Activated CD4-positive, alpha-beta memory T cell treated with anti-CD3 and anti-CD28 coated beads for 36 hours (primary cell): Measurements from ENCODE around the gene AURKAIP1. TPM values are rescaled to one million over a fixed set of nuclear protein-coding genes. Genes with fewer than 3 reads are reported as not detected.

Source experiments
- CTCF ChIA-PET: fragments of 350-600 bp; sonication (Branson Sonifier 250); formaldehyde crosslinking; loops from one replicate; lab custom pipeline; 2021; ENCODE audit warnings: antibody characterized with exemption, inconsistent platforms; lab: Charles Lee
- POLR2A ChIA-PET: fragments of 350-600 bp; sonication (Branson Sonifier 250); formaldehyde crosslinking; loops from one replicate; lab custom pipeline; 2021; ENCODE audit warnings: antibody characterized with exemption; lab: Charles Lee
- DNase-seq: peaks from one replicate; pipeline ENCODE4 v3.0.0-alpha.2; 2020
- H3K27ac Mint-ChIP-seq: one replicate; pipeline ENCODE4 v1.8.0; 2021; ENCODE audit warnings: mixed read lengths
- H3K27me3 Mint-ChIP-seq: one replicate; pipeline ENCODE4 v1.8.0; 2021; ENCODE audit warnings: mixed read lengths
- H3K36me3 Mint-ChIP-seq: one replicate; pipeline ENCODE4 v1.8.0; 2021; ENCODE audit warnings: mixed read lengths
- H3K4me1 Mint-ChIP-seq: one replicate; pipeline ENCODE4 v1.8.0; 2021; ENCODE audit warnings: low read depth, mixed read lengths
- H3K4me3 Mint-ChIP-seq: one replicate; pipeline ENCODE4 v1.8.0; 2021; ENCODE audit warnings: mild to moderate bottlenecking, mixed read lengths
- H3K9me3 Mint-ChIP-seq: one replicate; pipeline ENCODE4 v1.8.0; 2021; ENCODE audit warnings: mixed read lengths
- intact Hi-C: fragments of 100-400 bp; cut with micrococcal nuclease; formaldehyde crosslinking; loops from one replicate; pipeline ENCODE4 v1.15.1; 2023
- total RNA-seq, 2 experiments: library from RNA; stranded (reverse); gene quantifications; one replicate each; pipeline ENCODE4 v1.2.3, GENCODE V29; 2021

AURKAIP1 gene
- total RNA-seq, 2 experiments from 2014 or later: 124 to 131 TPM

DNA sequence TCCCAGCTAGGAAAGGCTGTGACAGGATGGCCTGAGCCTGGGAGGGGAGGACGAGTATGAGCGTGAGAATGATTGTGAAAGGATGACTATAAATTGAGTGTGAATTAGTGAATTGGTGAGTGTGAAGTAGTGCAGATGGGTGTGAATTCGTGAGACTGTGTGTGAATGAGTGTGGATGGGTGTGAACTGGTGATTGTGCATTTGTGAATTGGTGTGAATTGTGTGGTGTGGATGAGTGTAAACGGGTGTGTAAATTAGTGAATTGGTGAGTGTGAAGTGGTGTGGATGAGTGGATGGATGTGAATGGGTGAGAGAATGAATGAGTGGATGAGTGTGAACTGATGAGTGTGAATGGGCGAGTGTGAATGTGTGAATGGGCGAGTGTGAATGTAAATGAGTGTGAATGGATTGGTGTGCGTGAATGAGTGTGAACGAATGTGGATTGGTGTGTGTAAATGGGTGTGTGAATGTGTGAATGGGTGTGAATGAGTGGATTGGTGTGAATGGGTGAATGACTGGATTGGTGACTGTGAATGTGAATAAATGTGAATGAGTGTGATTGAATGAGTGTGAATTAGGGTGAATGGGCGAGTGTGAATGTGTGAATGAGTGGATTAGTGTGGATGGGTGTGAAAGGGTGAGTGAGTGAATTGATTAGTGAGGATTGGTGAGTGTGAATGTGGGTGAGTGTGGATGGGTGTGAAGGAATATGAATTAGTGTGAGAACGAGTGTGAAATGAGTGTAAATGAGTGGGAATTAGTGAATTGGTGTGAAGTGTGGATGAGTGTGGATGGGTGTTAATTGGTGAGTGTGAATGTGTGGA, 8.9 kb downstream of the AURKAIP1 start:
- Mint-ChIP-seq H3K27me3 (no peaks in the 10 kb centered on the region), H3K36me3 (no peaks in the 10 kb centered on the region), H3K4me1 (no peaks in the 10 kb centered on the region), H3K9me3 (no peaks in the 10 kb centered on the region), H3K4me3 (no peak overlapping the region), H3K27ac (no peak overlapping the region)
- CTCF ChIA-PET: no interaction called here
- intact Hi-C loops: no loop called here
- DNase-seq: no peak
- POLR2A ChIA-PET: no interaction called here

DNA sequence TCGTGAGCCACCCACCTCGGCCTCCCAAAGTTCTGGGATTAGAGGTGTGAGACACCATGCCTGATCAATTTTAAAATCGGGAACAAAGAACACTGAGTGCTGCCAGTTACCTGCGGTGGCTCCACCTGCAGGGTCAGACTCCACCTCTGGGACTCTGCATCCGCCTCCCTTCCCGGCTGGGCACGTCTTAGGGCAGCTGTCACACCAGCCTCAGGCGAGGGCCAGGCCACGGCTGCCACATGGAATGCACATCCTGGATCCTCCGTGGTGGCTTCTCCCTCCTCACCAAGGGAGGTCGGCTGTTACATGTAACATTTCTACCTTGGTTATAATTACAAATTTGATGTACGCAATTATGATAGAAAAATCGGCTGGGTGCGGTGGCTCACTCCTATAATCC, 10.7 kb downstream of the AURKAIP1 start:
- Mint-ChIP-seq H3K4me3 (no peak overlapping the region), H3K36me3 (no peaks in the 10 kb centered on the region), H3K9me3 (no peaks in the 10 kb centered on the region), H3K27ac (no peak overlapping the region), H3K4me1 (peaks cover 2% of the 10 kb centered on the region), H3K27me3 (no peaks in the 10 kb centered on the region)
- no peak for DNase-seq
- ChIA-PET POLR2A (no interaction called here), CTCF (no interaction called here)
- intact Hi-C loops: no loop called here

DNA sequence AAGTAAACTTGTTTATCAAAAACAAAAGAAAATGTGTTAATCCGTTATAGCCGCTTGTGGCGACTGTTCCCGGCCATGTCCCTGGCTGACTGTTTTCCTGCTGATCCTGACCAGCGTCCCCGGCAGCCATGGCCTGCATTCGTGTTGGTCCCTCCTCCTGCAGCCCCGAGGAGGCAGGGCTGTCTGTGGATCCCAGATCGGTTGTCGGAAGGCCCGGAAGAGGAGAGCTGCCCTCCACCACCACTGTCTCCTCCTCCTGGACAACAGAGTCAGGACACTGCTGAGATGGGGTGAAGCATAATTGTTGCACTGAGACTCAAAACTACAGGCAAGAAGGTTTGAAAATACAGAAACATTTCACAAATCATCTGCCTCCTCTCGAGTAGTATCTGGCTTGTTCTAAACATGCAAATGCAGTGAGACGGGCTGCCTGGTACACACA, 13.0 kb downstream of the AURKAIP1 start:
- CTCF ChIA-PET: interaction anchor here (1.1 kb wide), 1 partner anchor 10 kb away, joined by 4 read pairs; no protein-coding TSS in a partner anchor

DNA sequence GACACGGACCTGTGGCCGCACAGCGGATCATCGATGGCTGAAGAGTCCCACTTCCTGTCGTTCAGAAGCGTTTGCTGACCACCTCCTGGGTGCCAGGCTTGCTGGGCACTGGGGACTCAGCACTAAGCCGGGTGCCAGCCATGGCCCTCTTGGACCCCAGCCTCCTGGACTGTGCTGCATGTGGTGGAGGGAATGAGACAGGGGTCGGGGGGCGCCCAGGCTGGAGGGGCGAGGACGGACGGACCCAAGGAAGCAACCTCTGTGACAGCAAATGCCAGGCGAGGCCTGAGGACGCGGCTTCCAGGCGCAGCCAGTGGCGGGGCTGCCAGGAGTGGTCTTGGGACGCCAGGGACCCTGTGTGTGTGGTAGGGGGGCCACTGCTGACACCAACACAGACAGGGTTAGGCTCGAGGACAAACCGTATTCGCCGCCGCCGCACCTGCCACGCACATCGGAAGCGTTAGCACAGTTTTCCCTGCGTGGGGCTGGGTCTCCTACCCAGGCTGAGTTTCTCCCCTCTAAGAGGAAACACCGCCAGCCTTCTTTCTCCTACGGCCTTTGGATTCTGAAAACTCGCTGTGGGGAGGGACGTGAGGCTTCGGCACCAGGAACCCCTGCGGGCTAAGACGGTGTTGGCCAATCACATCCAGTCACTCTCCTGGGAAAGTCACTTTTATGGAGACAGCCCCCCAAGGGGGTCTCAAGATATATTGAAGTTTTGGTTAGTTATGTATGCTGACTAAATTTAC, 13.6 kb downstream of the AURKAIP1 start:
- CTCF ChIA-PET: no interaction called here
- H3K27ac Mint-ChIP-seq: no peak overlapping the region
- H3K4me3 Mint-ChIP-seq: no peak overlapping the region
- no peaks in the 10 kb centered on the region for H3K9me3 Mint-ChIP-seq
- no peaks in the 10 kb centered on the region for H3K36me3 Mint-ChIP-seq
- peaks cover 6% of the 10 kb centered on the region for H3K27me3 Mint-ChIP-seq
- POLR2A ChIA-PET: no interaction called here
- intact Hi-C loops: no loop called here
- DNase-seq: no peak
- H3K4me1 Mint-ChIP-seq: peaks cover 4% of the 10 kb centered on the region

More for the DNA sequence above, 13.0 kb downstream of the AURKAIP1 start:
- no peak overlapping the region for H3K4me3 Mint-ChIP-seq
- peaks cover 4% of the 10 kb centered on the region for H3K4me1 Mint-ChIP-seq
- H3K27me3 Mint-ChIP-seq: peaks cover 6% of the 10 kb centered on the region
- H3K27ac Mint-ChIP-seq: no peak overlapping the region
- POLR2A ChIA-PET: no interaction called here
- no peaks in the 10 kb centered on the region for H3K9me3 Mint-ChIP-seq
- no peak for DNase-seq
- H3K36me3 Mint-ChIP-seq: no peaks in the 10 kb centered on the region
- intact Hi-C loops: no loop called here

DNA sequence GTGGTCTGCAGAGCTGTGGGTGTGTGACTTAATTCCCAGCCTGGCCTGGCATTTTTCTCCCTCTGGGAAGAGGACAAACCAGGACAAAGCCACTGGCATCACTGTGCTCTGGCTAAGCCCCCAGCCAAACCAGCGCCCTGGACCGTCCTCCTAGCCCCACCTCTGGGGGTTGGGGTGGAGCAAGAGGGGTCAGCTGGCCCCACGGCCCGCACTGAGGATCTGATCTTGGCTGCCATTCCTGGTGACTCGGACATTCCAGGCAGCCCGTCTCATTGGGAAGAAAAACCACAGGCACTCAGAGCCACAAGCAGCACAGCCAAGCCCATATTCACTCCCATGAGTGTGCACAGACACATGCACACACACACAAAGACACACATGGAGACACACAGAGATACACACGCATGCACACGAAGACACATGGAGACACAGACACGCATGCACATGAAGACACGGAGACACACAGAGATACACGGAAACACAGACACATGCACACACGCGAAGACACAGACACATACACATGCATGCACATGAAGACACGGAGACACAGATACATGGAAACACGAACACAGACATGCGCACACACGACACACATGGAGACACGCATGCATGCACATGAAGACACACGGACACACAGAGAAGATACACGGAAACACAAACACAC, 14.4 kb downstream of the AURKAIP1 start:
- CTCF ChIA-PET: no interaction called here
- no peak overlapping the region for H3K4me3 Mint-ChIP-seq
- no peaks in the 10 kb centered on the region for H3K9me3 Mint-ChIP-seq
- H3K4me1 Mint-ChIP-seq: peaks cover 4% of the 10 kb centered on the region
- DNase-seq: no peak
- POLR2A ChIA-PET: no interaction called here
- intact Hi-C loops: no loop called here
- H3K27ac Mint-ChIP-seq: no peak overlapping the region
- peaks cover 6% of the 10 kb centered on the region for H3K27me3 Mint-ChIP-seq
- H3K36me3 Mint-ChIP-seq: no peaks in the 10 kb centered on the region

DNA sequence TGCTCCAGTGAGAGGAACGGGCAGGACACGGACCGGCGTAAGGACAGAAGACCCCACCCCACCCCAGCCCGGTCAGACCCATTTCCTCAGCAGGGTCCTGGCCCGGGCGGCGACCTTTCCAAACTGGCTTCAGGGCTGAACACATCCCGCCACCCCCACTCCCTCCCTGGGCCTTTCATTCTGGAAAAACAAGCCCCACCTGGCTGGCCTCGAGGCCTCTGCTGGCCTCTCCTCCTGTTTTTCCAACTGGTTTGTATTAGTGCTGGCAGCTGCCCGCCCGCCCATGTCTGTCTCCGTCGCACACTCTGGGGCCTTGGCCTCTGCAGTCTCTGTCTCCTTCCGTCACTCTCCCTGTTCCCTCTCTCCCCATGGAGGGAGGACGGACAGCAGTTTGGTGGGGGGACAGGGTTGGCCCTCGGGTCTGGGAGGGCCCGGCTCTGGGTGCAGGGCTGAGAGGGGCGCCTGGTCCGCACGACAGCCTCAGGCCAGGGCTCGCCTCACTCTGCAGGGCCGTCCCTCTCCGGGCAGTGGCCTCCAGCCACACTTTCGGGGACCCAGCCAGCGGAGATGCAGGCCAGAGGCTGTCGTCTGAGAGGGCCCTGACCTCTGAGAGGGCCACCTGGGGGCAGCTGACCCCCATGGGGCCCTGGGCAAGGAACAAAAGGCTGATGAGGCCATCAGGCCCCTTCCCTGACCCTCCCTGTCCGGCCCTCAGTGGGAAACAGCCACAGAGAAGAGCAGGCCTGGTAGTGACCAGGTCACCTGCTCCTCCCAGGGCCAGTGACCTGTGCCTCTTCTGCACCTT, 15.1 kb downstream of the AURKAIP1 start:
- no peak overlapping the region for H3K4me3 Mint-ChIP-seq
- H3K27me3 Mint-ChIP-seq: peaks cover 6% of the 10 kb centered on the region
- no peaks in the 10 kb centered on the region for H3K9me3 Mint-ChIP-seq
- peaks cover 4% of the 10 kb centered on the region for H3K4me1 Mint-ChIP-seq
- intact Hi-C loops: no loop called here
- DNase-seq: no peak
- no peak overlapping the region for H3K27ac Mint-ChIP-seq
- POLR2A ChIA-PET: no interaction called here
- no peaks in the 10 kb centered on the region for H3K36me3 Mint-ChIP-seq
- CTCF ChIA-PET: no interaction called here

DNA sequence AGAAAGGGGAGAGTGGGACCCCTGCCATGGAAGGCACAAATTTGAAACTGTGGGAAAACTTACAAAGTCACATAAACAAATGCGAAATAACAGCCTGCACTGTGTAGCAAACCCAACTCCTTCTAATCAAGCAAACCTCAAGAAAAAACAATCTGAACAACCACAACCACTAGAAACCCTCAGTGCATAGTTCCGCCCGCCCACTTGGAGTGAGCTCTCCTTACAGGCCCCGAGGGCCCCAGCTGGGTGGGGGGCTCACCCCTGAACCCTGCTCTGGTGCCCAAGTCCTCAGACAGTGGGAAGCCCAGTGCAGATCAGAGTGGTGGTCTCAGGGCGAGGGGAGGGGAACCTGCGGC, 15.7 kb downstream of the AURKAIP1 start:
- no peaks in the 10 kb centered on the region for H3K36me3 Mint-ChIP-seq
- no peak overlapping the region for H3K27ac Mint-ChIP-seq
- H3K4me1 Mint-ChIP-seq: peaks cover 4% of the 10 kb centered on the region
- no peak for DNase-seq
- CTCF ChIA-PET: no interaction called here
- peaks cover 7% of the 10 kb centered on the region for H3K27me3 Mint-ChIP-seq
- H3K4me3 Mint-ChIP-seq: no peak overlapping the region
- H3K9me3 Mint-ChIP-seq: no peaks in the 10 kb centered on the region
- intact Hi-C loops: no loop called here
- POLR2A ChIA-PET: no interaction called here

DNA sequence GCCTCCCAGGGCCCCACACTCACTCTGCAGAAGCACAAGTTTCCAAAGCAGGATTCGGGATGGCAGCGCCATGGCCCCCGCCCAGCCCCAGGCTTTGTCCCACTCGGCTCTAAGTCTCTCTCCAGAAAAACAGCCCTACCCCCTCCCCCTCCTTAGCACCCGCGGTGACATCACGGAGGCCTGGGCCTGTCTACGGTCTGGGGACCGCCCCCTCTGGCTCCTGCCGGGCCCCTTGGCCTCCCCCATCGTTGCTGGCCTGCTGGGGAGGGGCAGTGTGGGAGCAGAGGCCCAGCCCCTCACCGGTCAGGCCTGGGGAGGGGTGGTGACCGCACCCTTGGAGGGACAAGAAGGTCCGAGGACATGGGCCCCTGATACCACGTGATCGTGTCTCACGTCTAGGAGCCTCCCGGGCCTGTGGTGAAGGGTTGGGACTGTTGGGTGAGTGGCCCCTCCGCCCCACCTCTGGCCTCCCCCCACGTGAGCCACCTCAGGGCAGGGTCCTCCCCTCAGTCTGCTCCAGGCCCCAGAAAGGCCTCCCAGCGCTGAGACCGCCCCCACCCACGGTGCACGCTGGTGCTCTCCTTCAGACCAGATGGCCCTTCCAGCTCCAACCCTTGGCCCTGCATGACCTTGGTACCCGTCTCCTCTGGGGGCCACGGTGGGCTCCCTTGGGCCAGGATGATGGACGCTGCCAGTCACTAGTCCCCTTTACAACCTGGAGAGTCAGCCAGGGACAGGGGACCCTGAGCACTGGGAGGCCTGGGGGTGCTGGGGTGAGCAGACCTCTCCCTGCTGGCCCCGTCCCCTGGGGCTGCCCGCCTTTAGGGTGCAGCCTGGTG, 16.4 kb downstream of the AURKAIP1 start, which contains the start of gene MXRA8:
Gene MXRA8 (minus strand): TSS at position 123 of the 839 bp plus-strand sequence. CDS start 51 bp downstream, at position 72.
- H3K27me3 Mint-ChIP-seq: peaks cover 12% of the 10 kb centered on the region
- CTCF ChIA-PET: no interaction called here
- no peak for DNase-seq
- intact Hi-C loops: no loop called here
- H3K36me3 Mint-ChIP-seq: no peaks in the 10 kb centered on the region
- no peaks in the 10 kb centered on the region for H3K9me3 Mint-ChIP-seq
- POLR2A ChIA-PET: no interaction called here
- peaks cover 6% of the 10 kb centered on the region for H3K4me1 Mint-ChIP-seq
- H3K4me3 Mint-ChIP-seq: no peak within 1 kb of the TSS
- no peak within 1 kb of the TSS for H3K27ac Mint-ChIP-seq

DNA sequence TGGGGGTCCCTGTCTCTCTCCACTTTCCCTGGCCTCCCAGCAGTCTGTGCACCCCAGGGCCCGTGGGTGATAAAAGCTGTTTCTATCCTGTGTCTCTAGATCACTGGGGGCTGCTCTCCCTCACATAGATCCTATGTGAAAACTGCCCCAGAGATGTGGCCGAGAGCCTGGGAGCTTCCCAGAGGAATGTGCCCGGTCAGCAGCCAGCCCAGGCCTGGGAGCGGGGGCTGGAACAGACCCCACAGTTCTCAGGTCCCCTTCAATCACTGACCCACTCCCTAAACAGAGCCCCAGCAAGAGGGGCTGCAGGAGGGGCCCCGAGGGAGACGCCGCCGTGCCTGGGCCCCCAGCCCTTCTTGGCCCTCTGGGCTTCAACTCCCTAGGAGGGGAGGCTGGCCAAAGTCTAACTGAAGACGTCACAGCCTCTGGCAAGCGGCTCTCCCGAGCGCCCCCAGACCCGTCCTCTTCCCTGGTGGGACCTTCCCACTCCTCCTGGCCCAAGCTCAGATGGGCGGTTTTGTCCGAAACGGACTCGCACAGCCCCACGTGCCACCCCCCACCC, 17.1 kb downstream of the AURKAIP1 start:
- intact Hi-C loops: no loop called here
- Mint-ChIP-seq H3K27ac (no peak overlapping the region), H3K9me3 (no peaks in the 10 kb centered on the region), H3K4me3 (no peak overlapping the region), H3K36me3 (no peaks in the 10 kb centered on the region), H3K27me3 (peaks cover 19% of the 10 kb centered on the region), H3K4me1 (peaks cover 6% of the 10 kb centered on the region)
- ChIA-PET CTCF (no interaction called here), POLR2A (no interaction called here)
- no peak for DNase-seq

DNA sequence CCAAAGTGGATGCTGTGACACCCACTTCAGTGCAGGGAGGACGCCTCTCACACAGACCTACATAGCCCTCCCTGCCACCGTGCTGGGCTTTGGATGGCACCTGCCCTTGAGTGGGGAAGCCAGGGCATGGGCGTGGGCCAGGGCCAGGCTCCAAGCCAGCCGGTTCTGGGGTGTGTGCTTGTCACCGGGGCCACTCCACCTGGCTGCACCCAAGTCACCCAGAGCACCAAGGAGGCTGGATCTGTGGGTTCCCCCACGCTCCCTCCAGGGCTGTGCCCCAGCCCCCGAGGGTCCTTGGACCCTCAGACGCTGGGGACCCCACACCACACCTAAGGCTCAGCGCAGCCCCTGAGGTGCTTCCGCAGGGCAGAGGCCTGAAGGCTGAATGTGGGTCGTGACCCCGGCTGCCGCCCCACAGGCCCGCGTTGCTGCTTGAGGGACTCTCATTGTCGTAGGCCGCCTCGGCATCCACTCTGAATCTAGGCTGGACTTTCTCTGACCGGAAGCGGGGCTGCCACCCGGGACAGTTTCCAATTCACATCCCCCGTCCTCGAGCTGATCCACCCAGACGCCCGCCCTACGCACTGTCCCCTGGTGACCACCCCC, 18.1 kb downstream of the AURKAIP1 start:
- POLR2A ChIA-PET: no interaction called here
- no peak overlapping the region for H3K4me3 Mint-ChIP-seq
- CTCF ChIA-PET: no interaction called here
- H3K4me1 Mint-ChIP-seq: peaks cover 6% of the 10 kb centered on the region
- H3K27me3 Mint-ChIP-seq: peaks cover 29% of the 10 kb centered on the region
- H3K9me3 Mint-ChIP-seq: no peaks in the 10 kb centered on the region
- H3K27ac Mint-ChIP-seq: no peak overlapping the region
- DNase-seq: no peak
- H3K36me3 Mint-ChIP-seq: no peaks in the 10 kb centered on the region
- intact Hi-C loops: no loop called here
